ENCODE data around the gene KIF20A. TPM values are rescaled to one million over a fixed set of nuclear protein-coding genes. Genes with fewer than 3 reads are reported as not detected.
A peak's percentile ranks its signal among the peaks of the same experiment; 100 is the strongest.

The KIF20A gene
- total RNA-seq (ENCODE audit: low replicate concordance) = 1.3 and 24.7 TPM in 2 replicates

- H3K4me3 ChIP-seq (ENCODE audit: low read depth, low read length) = peak within 1 kb of the TSS; percentile 98
- TF ChIP-seq CTCF (IDR thresholded peaks at IDR 0.05; ENCODE audit: insufficient read depth, low read length) = no peak
- DNase-seq (ENCODE audit: low read depth) = peak; percentile 95
Observed at GRCh38 chr5:138178516-138179276, at the start of gene KIF20A, which contains the start of gene BRD8. KIF20A (plus strand) TSS chr5:138179112; CDS start chr5:138179681, 569 bp downstream. BRD8 (minus strand) TSS chr5:138178630; CDS start chr5:138178614, 16 bp downstream.

- TF ChIP-seq CTCF (IDR thresholded peaks at IDR 0.05; ENCODE audit: insufficient read depth, low read length) = no peak
- no peak overlapping the region for H3K4me3 ChIP-seq (ENCODE audit: low read depth, low read length)
- DNase-seq (ENCODE audit: low read depth) = no peak
Observed at GRCh38 chr5:138129347-138129746, 49.6 kb upstream of the KIF20A start.

GRCh38 chr5:138132543-138132942 is 46.4 kb upstream of the KIF20A start:
- no peak overlapping the region for H3K4me3 ChIP-seq (ENCODE audit: low read depth, low read length)
- DNase-seq (ENCODE audit: low read depth) = no peak
- no peak for TF ChIP-seq CTCF (IDR thresholded peaks at IDR 0.05; ENCODE audit: insufficient read depth, low read length)

DNA sequence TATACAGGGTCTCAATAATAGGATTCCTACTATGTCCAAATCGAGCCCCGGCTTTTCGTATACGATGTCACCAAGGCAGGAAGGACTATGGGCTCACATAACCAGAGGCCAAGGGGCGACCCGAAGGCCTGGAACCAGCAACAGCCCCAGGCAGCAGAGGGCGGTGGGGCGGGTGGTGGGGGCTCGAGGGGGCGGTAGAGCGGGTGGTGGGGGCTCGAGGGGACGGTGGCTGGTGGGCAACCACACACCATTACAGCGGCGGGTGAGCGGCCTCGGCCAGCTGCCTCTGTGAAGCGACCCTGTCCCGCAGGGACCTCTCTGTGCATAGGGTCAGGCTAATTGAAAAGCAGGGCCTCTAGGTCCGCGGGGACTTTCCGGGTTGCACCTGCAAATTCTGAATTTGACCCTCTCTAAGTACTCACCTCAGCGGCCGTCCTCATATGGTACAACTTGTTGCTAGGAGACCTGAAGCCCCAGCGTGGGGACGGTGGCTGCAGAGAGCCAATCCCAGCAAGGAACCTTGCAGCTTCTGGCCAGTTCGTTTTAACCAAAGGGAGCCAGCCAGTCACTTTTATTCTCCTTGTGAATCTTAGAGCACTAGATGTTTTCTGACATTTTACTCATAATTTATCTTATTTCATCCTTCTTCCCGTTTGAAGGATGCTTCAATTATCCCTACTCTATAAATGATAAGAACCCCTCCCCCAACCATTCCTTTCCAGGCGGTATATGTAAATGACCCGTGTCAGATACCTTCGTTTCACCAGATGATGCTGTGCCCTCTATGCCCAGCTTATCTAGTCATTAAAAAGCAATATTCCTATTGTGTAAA is 39.7 kb upstream of the KIF20A start, which contains the start of gene NME5:
Gene NME5 (minus strand): TSS at position 480 of the 832 bp plus-strand sequence. CDS start 648 bp downstream, outside the sequence.
- peak; percentile 49 for DNase-seq (ENCODE audit: low read depth)
- no peak for TF ChIP-seq CTCF (IDR thresholded peaks at IDR 0.05; ENCODE audit: insufficient read depth, low read length)
- H3K4me3 ChIP-seq (ENCODE audit: low read depth, low read length) = peak within 1 kb of the TSS; percentile 62

GRCh38 chr5:138139781-138140090 is 39.2 kb upstream of the KIF20A start:
- H3K4me3 ChIP-seq (ENCODE audit: low read depth, low read length) = no peak overlapping the region
- DNase-seq (ENCODE audit: low read depth) = no peak
- TF ChIP-seq CTCF (IDR thresholded peaks at IDR 0.05; ENCODE audit: insufficient read depth, low read length) = no peak

DNA sequence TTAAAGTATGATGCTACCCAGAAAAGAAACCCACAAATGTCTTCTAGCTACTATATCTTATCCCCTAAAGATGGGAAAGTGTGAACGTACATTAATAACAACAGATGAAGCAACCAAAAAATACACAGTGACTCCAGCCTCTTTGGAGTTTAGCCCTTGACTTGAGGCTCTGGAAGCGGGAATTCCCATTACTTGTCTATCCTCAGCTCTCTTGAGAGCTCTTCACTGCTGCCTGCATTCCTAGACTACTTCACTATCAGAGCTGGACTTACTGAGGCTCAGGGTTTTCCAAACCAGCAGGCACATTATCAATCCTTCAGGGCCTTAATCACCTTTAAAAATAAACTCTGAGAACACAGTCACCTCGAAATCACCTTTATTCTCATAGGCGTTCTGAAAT is 38.6 kb upstream of the KIF20A start:
- H3K4me3 ChIP-seq (ENCODE audit: low read depth, low read length) = no peak overlapping the region
- TF ChIP-seq CTCF (IDR thresholded peaks at IDR 0.05; ENCODE audit: insufficient read depth, low read length) = no peak
- DNase-seq (ENCODE audit: low read depth) = no peak

All from fibroblast of the aortic adventitia (primary cell).